ENCODE data around the gene CETP. TPM values are rescaled to one million over a fixed set of nuclear protein-coding genes. Genes with fewer than 3 reads are reported as not detected.

Gene CETP
- total RNA-seq, 4 donors from 2014 or later, result 1.6 TPM; not detected in 3

GRCh38 chr16:56923481-56924091 lies 38.2 kb upstream of the CETP start:
- no peaks in the 10 kb centered on the region for H3K36me3 ChIP-seq
- TF ChIP-seq CTCF (IDR thresholded peaks at IDR 0.05), result no peak
- TF ChIP-seq POLR2A (IDR thresholded peaks at IDR 0.05), result no peak
- TF ChIP-seq POLR2AphosphoS5 (IDR thresholded peaks at IDR 0.05), result no peak
- TF ChIP-seq EP300 (IDR thresholded peaks at IDR 0.05), result no peak
- no peak overlapping the region for H3K27ac ChIP-seq
- no peaks in the 10 kb centered on the region for H3K9me3 ChIP-seq
- 87 to 89% methylated on average over 6 to 8 of the region's 9 CpGs for WGBS, 2 donors (ENCODE audit: low coverage in 1 of 2)
- H3K27me3 ChIP-seq, result no peaks in the 10 kb centered on the region
- no peaks in the 10 kb centered on the region for H3K4me1 ChIP-seq
- ATAC-seq, result no peak
- no peak overlapping the region for H3K4me3 ChIP-seq

- Histone ChIP-seq H3K4me1 (peaks cover 0 to 12% (median 5%) of the 10 kb centered on the region in 3 donors), H3K27ac (no peak overlapping the region), H3K4me3 (no peak overlapping the region), H3K27me3 (no peaks in the 10 kb centered on the region), H3K36me3 (no peaks in the 10 kb centered on the region), H3K9me3 (no peaks in the 10 kb centered on the region)
- ATAC-seq, result no peak
- no peak for TF ChIP-seq POLR2AphosphoS5 (IDR thresholded peaks at IDR 0.05)
- no peak for TF ChIP-seq CTCF (IDR thresholded peaks at IDR 0.05)
- TF ChIP-seq EP300 (IDR thresholded peaks at IDR 0.05), result no peak
- no peak for TF ChIP-seq POLR2A (IDR thresholded peaks at IDR 0.05)
- 50 to 71% methylated on average over 2 of the region's 2 CpGs for WGBS, 2 donors (ENCODE audit: low coverage in 1 of 2)
These were observed 34.3 kb upstream of the CETP start for GRCh38 chr16:56927471-56927870.

GRCh38 chr16:56929639-56930038 lies 32.1 kb upstream of the CETP start:
- WGBS, 2 donors (ENCODE audit: low coverage in 1 of 2), result 91 to 100% methylated on average over 3 to 4 of the region's 4 CpGs
- no peak for ATAC-seq
- Histone ChIP-seq H3K27me3 (no peaks in the 10 kb centered on the region), H3K27ac (no peak overlapping the region), H3K4me3 (no peak overlapping the region), H3K9me3 (no peaks in the 10 kb centered on the region), H3K4me1 (peaks cover 0 to 27% (median 13%) of the 10 kb centered on the region in 3 donors), H3K36me3 (no peaks in the 10 kb centered on the region)
- TF ChIP-seq POLR2A (IDR thresholded peaks at IDR 0.05), result no peak
- TF ChIP-seq POLR2AphosphoS5 (IDR thresholded peaks at IDR 0.05), result no peak
- no peak for TF ChIP-seq CTCF (IDR thresholded peaks at IDR 0.05)
- no peak for TF ChIP-seq EP300 (IDR thresholded peaks at IDR 0.05)

- Histone ChIP-seq H3K4me1 (peaks cover 5 to 37% (median 20%) of the 10 kb centered on the region in 3 donors), H3K27me3 (no peaks in the 10 kb centered on the region), H3K9me3 (no peaks in the 10 kb centered on the region), H3K4me3 (no peak overlapping the region), H3K36me3 (peaks cover 0 to 7% of the 10 kb centered on the region in 2 donors), H3K27ac (peak overlapping the region in 3 of 4 donors; percentile 99 to 100 (median 99))
- ATAC-seq, result no peak
- no peak for TF ChIP-seq EP300 (IDR thresholded peaks at IDR 0.05)
- no peak for TF ChIP-seq POLR2A (IDR thresholded peaks at IDR 0.05)
- TF ChIP-seq CTCF (IDR thresholded peaks at IDR 0.05), result no peak
- TF ChIP-seq POLR2AphosphoS5 (IDR thresholded peaks at IDR 0.05), result no peak
- WGBS, 2 donors (ENCODE audit: low coverage in 1 of 2), result 69 to 88% methylated on average over 2 to 7 of the region's 15 CpGs
These were observed 31.1 kb upstream of the CETP start for GRCh38 chr16:56930486-56931270.
